NCI-H69 (cell line): ENCODE data around the gene GZMM.
"Not testable (repeated sequence)": the region's sequence is repeated elsewhere in the genome, so short reads cannot be mapped to it uniquely, and the experiment has no call there.

Source experiments
- DNase-seq: peaks from one replicate; lab custom pipeline; 2025; lab: John Stamatoyannopoulos, UW

Gene GZMM

DNA sequence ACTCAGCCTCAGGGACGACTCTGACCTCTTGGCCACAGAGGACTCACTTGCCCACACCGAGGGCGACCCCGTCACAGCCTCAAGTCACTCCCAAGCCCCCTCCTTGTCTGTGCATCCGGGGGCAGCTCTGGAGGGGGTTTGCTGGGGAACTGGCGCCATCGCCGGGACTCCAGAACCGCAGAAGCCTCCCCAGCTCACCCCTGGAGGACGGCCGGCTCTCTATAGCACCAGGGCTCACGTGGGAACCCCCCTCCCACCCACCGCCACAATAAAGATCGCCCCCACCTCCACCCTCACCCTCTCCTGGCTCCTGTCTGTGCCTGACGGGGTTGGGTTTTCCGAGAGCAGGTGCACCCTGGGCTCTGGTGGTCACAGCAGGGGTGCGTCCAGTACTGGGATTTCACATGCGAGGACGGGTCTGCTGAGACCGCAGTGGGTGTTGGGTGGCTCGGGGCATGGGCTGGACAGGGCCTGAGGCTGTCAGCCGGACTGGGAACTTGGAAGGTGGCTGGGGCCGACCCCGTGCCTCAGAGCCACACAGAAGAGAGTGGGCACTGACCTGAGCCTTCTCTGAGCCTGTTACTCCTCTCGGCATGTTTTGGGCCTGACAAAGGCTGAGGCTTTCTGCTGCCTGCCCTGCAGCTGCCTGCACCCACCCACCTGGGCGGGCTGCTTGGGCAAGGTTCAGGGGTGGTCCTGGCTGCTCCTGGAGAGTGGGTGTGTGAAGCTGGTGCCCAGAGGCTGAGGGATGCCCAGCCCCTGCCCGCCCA, 39.5 kb downstream of the GZMM start:
- DNase-seq: no peak

- no peak for DNase-seq
These were observed 40.1 kb downstream of the GZMM start for GRCh38 chr19:583968-584239.

- peak; percentile 64 for DNase-seq
These were observed 40.6 kb downstream of the GZMM start for GRCh38 chr19:584240-585001.

DNA sequence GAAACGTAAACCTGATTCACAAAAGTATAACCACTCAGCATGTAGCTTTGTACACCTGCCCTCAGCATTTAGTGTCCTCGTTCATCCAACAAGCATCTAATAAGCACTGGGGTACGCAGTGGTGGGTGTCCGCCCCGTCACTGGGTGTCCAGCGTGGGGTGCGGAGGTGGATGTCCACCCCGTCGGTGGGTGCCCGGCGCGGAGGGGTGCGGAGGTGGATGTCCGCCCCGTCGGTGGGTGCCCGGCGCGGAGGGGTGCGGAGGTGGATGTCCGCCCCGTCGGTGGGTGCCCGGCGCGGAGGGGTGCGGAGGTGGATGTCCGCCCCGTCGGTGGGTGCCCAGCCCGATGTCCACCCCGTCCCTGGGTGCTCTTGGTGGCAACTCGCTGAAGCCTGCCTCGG, 41.3 kb downstream of the GZMM start:
- DNase-seq: not testable (repeated sequence)

- DNase-seq: no peak
These were observed 41.8 kb downstream of the GZMM start for GRCh38 chr19:585551-586110.

DNA sequence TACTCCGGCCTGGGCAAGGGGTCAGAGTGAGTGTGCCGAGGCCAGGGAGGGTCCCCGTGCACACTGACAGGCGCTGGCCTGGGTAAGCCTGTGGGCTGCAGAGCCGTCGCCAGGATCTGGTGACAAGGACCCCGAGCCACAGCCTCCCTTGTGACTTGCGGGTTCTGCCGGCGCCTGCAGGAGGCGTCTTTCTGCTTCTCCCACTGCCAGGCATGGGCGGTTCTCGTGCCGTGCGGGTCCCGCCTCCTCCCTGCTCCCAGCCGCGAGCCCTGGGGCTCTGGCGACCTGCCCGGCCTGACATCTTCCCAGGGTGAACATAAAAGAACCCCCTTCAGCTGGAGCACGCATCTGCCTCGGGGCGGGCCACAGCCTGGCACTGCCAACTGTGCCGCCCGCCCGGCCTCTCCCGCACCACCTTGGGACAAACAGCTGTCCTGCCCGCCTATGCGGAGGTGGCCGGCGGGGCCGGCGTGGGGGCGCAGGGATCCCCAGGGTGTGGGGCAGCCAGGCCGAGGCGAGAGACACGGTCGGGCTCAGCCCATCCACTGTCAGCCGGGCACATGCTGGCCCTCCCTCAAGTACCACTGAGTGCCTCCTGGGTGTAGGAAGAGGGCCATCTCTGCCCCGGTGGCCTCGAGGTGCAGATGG, 44.4 kb downstream of the GZMM start:
- DNase-seq: peak; percentile 97

- peak; percentile 83 for DNase-seq
These were observed 45.2 kb downstream of the GZMM start for GRCh38 chr19:588741-589692.

DNA sequence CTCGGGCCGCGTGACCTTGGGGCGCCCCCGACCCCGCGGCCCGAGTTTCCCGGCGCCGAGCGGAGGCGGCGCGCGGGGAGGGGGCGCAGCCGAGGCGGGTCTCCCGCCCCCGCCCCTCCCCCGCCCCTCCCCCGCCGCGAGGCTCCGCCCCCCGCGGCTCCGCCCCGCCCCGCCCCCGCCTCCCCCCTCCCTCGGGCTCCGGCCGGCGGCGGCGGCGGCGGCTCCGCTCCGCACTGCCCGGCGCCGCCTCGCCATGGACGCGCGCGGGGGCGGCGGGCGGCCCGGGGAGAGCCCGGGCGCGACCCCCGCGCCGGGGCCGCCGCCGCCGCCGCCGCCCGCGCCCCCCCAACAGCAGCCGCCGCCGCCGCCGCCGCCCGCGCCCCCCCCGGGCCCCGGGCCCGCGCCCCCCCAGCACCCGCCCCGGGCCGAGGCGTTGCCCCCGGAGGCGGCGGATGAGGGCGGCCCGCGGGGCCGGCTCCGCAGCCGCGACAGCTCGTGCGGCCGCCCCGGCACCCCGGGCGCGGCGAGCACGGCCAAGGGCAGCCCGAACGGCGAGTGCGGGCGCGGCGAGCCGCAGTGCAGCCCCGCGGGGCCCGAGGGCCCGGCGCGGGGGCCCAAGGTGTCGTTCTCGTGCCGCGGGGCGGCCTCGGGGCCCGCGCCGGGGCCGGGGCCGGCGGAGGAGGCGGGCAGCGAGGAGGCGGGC, 46.0 kb downstream of the GZMM start, which contains the start of gene HCN2:
HCN2 (plus strand) TSS at position 189 of the 703 bp plus-strand sequence; CDS start at position 254, 65 bp downstream.
- DNase-seq: peak; percentile 68

DNA sequence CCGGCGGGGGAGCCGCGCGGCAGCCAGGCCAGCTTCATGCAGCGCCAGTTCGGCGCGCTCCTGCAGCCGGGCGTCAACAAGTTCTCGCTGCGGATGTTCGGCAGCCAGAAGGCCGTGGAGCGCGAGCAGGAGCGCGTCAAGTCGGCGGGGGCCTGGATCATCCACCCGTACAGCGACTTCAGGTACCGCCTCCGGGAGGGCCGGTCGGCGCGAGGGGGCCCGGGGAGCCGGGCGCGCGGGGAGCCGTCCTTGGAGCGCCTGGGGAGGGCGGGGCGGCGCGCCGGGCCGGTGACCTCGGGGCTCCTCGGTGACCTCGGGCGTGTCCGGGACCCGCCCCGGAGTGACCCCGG, 46.5 kb downstream of the GZMM start:
- DNase-seq: peak; percentile 71

DNA sequence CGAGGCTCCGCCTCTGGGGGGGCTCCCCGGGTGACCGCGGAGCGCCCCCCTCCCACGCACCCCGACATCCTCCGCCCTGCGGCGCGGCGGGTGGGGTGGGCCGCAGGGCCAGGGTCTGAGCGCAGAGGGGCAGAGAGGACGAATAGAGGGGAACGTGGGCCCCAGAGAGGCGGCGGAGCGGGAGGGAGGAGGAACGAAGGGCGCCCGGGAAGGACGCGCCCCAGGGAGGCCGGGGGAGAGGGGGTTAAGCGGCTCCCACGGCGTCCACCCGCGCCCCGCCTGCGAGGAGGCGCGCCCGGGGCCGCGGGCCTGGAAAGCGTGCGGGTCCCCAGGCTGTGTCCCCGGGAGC, 46.9 kb downstream of the GZMM start:
- DNase-seq: peak; percentile 40

- no peak for DNase-seq
These were observed 47.5 kb downstream of the GZMM start for GRCh38 chr19:591099-591958.

DNA sequence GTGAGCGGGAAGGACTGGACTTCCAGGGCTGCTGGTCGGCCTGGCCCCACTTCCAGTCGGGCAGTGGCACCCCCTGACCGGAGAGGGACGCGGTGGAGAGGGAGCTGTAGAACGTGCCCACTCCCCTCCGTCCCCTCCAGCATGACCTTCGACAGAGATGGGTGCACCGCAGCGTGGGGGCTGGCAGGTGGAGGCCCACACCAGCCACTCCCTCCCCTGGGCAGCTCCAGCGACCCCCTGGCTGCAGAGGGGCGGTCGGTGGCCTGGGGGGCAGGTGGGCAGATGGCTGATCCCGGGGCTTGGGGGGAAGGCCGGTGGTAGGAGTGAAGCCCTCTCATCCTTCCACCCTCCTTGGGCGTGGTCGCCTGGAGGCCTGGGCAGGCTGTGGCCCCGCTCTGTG, 48.2 kb downstream of the GZMM start:
- no peak for DNase-seq

DNA sequence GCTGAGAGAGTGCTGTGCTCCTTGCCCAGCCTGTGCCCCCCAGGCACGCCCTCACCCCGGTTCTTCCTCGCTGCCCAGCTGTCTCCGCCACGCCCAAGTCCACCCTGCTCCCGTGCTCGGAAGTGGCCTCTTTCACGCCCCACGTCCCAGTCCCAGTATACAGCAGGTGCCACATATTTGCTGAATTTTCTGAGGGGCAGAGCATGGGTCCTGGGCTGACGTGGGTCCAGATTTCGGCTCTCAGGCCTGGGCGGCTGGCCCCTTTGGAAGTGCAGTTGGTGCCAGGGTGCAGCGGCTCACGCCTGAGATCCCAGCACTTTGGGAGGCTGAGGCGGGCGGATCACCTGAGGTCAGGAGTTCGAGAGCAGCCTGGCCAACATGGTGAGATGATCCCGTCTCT, 49.2 kb downstream of the GZMM start:
- no peak for DNase-seq

- no peak for DNase-seq
These were observed 49.7 kb downstream of the GZMM start for GRCh38 chr19:593505-593904.

- DNase-seq: no peak
These were observed 50.5 kb downstream of the GZMM start for GRCh38 chr19:594265-594870.

- no peak for DNase-seq
These were observed 51.7 kb downstream of the GZMM start for GRCh38 chr19:595326-596262.

DNA sequence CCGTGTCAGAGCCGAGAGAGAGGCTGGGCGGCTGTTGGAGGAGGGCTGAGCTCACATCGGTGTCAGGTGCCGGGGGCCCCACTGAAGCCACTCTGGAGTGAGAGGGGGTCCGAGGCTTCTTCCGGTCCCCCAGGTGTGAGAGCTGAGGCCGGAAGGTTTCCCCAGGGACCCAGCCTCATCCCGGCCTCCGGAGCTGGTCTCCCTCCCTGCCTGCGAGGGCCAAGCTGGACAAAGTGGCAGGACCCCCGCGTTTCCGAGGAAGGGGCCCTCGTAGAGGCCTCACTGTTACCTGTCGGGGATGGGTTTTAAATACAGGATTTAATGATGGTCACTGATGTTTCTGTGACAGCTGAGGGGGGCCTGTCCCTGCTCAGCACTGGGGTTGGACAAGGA, 52.4 kb downstream of the GZMM start:
- no peak for DNase-seq

- DNase-seq: no peak
These were observed 53.8 kb downstream of the GZMM start for GRCh38 chr19:597406-598315.
